Thyroid gland (tissue), 4 donors: Measurements from ENCODE around the gene COL5A2.

Source experiments
- POLR2A ChIP-seq, 2 donors: fragments of 450-650 bp; IDR thresholded peaks; one replicate each; pipeline ENCODE4 v1.6.1; 2017; ENCODE audit warnings: antibody characterized with exemption in 2 of 2, mild to moderate bottlenecking in 2 of 2, moderate library complexity in 1 of 2
- TF ChIP-seq, protein P1 (sequence below), 6 experiments: fragments of 200-600 bp in 3 of 6; fragments of 450-650 bp in 3 of 6; sonication (generic) in 3 of 6; IDR thresholded peaks; one replicate each; pipeline ENCODE4 v1.5.1; 2016 to 2019; ENCODE audit warnings: antibody characterized with exemption in 6 of 6, mild to moderate bottlenecking in 2 of 6, inconsistent platforms in 1 of 6, moderate library complexity in 1 of 6

DNA sequence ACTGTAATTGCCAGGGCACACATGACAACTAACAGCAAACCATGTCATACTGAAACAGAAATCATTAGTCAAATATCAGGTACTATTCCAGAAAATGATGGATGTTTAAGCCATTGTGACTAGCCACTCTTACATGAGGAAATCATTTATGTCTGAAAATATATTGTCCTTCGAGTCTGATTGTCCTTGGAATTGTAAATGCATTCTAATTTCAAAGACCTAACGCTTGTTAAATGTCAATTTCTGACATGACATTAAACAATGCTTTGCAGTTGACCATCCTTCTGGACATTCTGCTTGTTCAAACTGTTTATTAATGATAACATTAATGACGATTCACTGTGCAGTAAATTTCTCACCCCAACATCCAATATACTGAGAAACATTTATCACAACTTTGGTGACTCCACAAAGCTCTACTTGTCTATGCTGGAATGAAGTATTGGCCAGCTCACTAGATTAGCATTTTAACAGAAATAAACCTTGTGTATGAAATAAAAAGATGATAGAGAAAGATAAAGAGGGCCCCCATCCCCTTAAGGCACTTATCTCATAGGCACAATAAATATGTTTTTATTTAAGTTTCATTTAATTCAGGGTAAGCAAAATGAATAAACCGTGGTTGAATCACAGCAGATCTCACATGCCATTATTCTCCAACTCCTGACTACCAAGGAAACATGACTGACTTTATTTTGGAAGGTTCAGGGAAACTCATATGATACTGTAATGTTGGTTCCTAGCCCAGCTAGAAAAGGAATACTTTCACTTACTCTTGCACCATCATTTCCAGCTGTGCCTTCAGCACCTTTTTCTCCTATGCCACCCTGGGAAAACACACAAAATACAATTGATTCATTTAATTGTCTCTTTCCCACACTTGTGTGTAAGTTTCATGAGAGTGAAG is 123.1 kb downstream of the COL5A2 start:
- TF ChIP-seq, protein P1, sequence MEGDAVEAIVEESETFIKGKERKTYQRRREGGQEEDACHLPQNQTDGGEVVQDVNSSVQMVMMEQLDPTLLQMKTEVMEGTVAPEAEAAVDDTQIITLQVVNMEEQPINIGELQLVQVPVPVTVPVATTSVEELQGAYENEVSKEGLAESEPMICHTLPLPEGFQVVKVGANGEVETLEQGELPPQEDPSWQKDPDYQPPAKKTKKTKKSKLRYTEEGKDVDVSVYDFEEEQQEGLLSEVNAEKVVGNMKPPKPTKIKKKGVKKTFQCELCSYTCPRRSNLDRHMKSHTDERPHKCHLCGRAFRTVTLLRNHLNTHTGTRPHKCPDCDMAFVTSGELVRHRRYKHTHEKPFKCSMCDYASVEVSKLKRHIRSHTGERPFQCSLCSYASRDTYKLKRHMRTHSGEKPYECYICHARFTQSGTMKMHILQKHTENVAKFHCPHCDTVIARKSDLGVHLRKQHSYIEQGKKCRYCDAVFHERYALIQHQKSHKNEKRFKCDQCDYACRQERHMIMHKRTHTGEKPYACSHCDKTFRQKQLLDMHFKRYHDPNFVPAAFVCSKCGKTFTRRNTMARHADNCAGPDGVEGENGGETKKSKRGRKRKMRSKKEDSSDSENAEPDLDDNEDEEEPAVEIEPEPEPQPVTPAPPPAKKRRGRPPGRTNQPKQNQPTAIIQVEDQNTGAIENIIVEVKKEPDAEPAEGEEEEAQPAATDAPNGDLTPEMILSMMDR (IDR thresholded peaks at IDR 0.05) = no peak
- no peak for TF ChIP-seq POLR2A (IDR thresholded peaks at IDR 0.05)
